Smooth muscle cell of the pulmonary artery (primary cell): ENCODE results near the gene PALD1. TPM values are rescaled to one million over a fixed set of nuclear protein-coding genes. Genes with fewer than 3 reads are reported as not detected.

Source experiments
- total RNA-seq: library from RNA; depleted of rRNA; stranded (reverse); fragments of >200 nt; gene quantifications from 2 replicates; pipeline ENCODE4 v1.2.3, GENCODE V29; 2014

The PALD1 gene
- total RNA-seq: 0.40 and 1.4 TPM in 2 replicates

GRCh38 chr10:70478191-70479164 is at the start of gene PALD1:
Gene PALD1, plus strand, starts transcription at chr10:70478767. Its CDS starts 47,185 bp downstream, at chr10:70525952.

DNA sequence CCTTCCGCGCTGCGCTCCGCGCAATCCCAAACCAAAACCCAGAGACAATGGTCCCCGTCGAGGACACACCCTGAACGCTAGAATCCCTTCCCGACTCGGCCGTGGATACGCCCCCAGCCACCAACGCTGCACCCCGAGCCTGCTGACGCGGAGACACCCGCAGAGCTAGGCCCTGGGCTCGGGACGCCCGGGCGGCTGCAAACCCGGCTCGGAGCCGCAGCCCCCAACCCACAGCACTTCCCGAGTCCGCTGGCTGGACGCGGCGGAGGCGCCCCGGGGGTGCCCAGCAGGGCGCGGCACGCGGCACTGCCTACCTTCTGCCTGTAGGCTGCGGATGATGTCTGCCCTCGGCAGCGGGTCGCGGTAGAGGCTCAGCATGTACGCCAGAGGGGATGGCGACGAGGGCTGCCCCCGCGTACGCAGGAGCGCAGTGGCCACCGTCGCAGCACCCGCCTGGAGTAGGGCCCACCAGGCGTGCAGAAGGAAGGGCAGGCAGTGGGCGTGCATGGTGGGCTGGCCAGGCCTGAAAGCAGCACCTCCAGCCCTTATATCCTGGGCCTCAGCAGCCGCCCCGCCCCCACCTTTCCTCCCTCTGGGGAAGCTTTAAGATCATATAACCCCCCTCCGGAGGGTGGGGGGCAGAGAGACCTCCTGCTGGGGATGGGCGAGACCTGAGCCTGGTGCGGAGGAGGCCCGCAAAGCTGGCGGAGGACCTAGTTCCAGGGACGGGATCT is 37.2 kb upstream of the PALD1 start, which contains the start of gene NODAL:
Gene NODAL (minus strand): TSS at position 521 of the 734 bp plus-strand sequence. CDS start 14 bp downstream, at position 507.

DNA sequence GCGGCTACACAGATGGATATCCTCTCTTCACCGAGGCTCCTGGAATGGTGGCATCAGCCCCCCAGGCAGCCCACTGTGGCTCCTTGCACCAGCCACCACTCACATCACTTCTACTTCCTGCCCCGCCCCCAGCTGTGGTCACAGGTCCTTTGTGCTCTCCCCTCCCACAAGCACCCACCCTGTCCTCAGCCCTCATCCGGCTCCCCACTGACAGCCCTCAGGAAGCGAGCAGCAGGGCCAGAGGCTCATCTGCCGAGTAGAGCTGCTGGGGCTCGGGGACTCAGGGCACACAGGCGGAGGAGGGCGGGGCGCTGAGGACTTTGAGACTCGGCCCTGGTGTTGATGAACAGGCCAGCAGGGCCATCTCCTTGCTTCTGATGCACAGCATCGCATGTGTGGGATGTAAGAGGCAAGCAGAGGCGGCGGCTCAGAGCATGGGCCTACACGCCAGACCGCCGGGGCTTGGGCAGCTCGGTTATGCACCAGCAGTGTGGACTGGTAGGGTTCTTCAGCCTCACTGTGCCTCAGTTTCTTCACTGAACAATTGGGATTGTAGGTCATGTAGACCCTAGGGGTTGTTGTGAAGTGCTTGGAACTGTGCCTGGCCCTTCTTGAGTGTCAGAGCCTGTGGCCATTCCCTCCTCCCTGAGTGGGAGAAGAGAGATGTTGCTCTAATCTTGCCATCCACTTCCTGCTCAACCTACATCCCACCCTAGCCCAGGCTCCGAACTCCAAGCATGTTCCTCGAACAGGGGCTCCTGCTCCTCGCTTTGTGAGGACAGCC is 124.3 kb downstream of the PALD1 start, which contains the start of gene PRF1:
Gene PRF1 (minus strand): TSS at position 77 of the 784 bp plus-strand sequence. CDS start 1,839 bp downstream, outside the sequence.

Other genes starting within 250 kb of the PALD1 start
- gene PPA1, start 245.3 kb upstream of the PALD1 start, total RNA-seq: 143 TPM in 2 replicates
- not detected in 2 replicates for gene NPFFR1, start 194.8 kb upstream of the PALD1 start, total RNA-seq
- gene LRRC20, start 96.1 kb upstream of the PALD1 start, total RNA-seq: 5.3 and 8.9 TPM in 2 replicates
- gene EIF4EBP2, start 74.6 kb upstream of the PALD1 start, total RNA-seq: 29.9 and 51.8 TPM in 2 replicates
- not detected in 2 replicates for gene NODAL, start 37.1 kb upstream of the PALD1 start, total RNA-seq
- not detected in 2 replicates for gene PRF1, start 124.0 kb downstream of the PALD1 start, total RNA-seq
- 2.5 TPM in 2 replicates for gene ADAMTS14, start 193.7 kb downstream of the PALD1 start, total RNA-seq